ENCODE results near the gene IL15. TPM values are rescaled to one million over a fixed set of nuclear protein-coding genes. Genes with fewer than 3 reads are reported as not detected.
"Not testable (repeated sequence)": the region's sequence is repeated elsewhere in the genome, so short reads cannot be mapped to it uniquely, and the experiment has no call there.

The IL15 gene
- total RNA-seq, 1 donor from 2014 or later = 9.0 TPM

- peaks cover 1% of the 10 kb centered on the region for H3K36me3 ChIP-seq (ENCODE audit: control insufficient read depth, insufficient read depth, low read length)
- no peak overlapping the region for H3K4me3 ChIP-seq (ENCODE audit: low read depth, low read length)
- H3K27me3 ChIP-seq (ENCODE audit: control insufficient read depth, insufficient read depth, low read length) = no peaks in the 10 kb centered on the region
- TF ChIP-seq CTCF (IDR thresholded peaks at IDR 0.05; ENCODE audit: insufficient read depth, low read length, poor library complexity, severe bottlenecking) = no peak
- no peak for DNase-seq (ENCODE audit: low read depth)
Observed at GRCh38 chr4:141724646-141725045, 88.3 kb downstream of the IL15 start.

GRCh38 chr4:141727420-141727819, 91.0 kb downstream of the IL15 start:
- no peak for TF ChIP-seq CTCF (IDR thresholded peaks at IDR 0.05; ENCODE audit: insufficient read depth, low read length, poor library complexity, severe bottlenecking)
- no peaks in the 10 kb centered on the region for H3K36me3 ChIP-seq (ENCODE audit: control insufficient read depth, insufficient read depth, low read length)

GRCh38 chr4:141730805-141731204, 94.4 kb downstream of the IL15 start:
- no peak for DNase-seq (ENCODE audit: low read depth)
- H3K4me3 ChIP-seq (ENCODE audit: low read depth, low read length) = no peak overlapping the region
- H3K27me3 ChIP-seq (ENCODE audit: control insufficient read depth, insufficient read depth, low read length) = no peaks in the 10 kb centered on the region
- TF ChIP-seq CTCF (IDR thresholded peaks at IDR 0.05; ENCODE audit: insufficient read depth, low read length, poor library complexity, severe bottlenecking) = no peak
- no peaks in the 10 kb centered on the region for H3K36me3 ChIP-seq (ENCODE audit: control insufficient read depth, insufficient read depth, low read length)

More at GRCh38 chr4:141727420-141727819, 91.0 kb downstream of the IL15 start:
- Histone ChIP-seq H3K4me3 (ENCODE audit: low read depth, low read length) (no peak overlapping the region), H3K27me3 (ENCODE audit: control insufficient read depth, insufficient read depth, low read length) (no peaks in the 10 kb centered on the region)
- DNase-seq (ENCODE audit: low read depth) = no peak

GRCh38 chr4:141731481-141731880, 95.1 kb downstream of the IL15 start:
- TF ChIP-seq CTCF (IDR thresholded peaks at IDR 0.05; ENCODE audit: insufficient read depth, low read length, poor library complexity, severe bottlenecking) = no peak
- Histone ChIP-seq H3K36me3 (ENCODE audit: control insufficient read depth, insufficient read depth, low read length) (no peaks in the 10 kb centered on the region), H3K27me3 (ENCODE audit: control insufficient read depth, insufficient read depth, low read length) (no peaks in the 10 kb centered on the region), H3K4me3 (ENCODE audit: low read depth, low read length) (no peak overlapping the region)
- DNase-seq (ENCODE audit: low read depth) = no peak

- Histone ChIP-seq H3K27me3 (ENCODE audit: control insufficient read depth, insufficient read depth, low read length) (no peaks in the 10 kb centered on the region), H3K4me3 (ENCODE audit: low read depth, low read length) (no peak overlapping the region), H3K36me3 (ENCODE audit: control insufficient read depth, insufficient read depth, low read length) (no peaks in the 10 kb centered on the region)
- DNase-seq (ENCODE audit: low read depth) = no peak
- no peak for TF ChIP-seq CTCF (IDR thresholded peaks at IDR 0.05; ENCODE audit: insufficient read depth, low read length, poor library complexity, severe bottlenecking)
Observed at GRCh38 chr4:141739636-141740035, 103.3 kb downstream of the IL15 start.

GRCh38 chr4:141746026-141746425, 109.6 kb downstream of the IL15 start:
- H3K4me3 ChIP-seq (ENCODE audit: low read depth, low read length) = no peak overlapping the region
- no peak for TF ChIP-seq CTCF (IDR thresholded peaks at IDR 0.05; ENCODE audit: insufficient read depth, low read length, poor library complexity, severe bottlenecking)
- no peaks in the 10 kb centered on the region for H3K27me3 ChIP-seq (ENCODE audit: control insufficient read depth, insufficient read depth, low read length)
- no peaks in the 10 kb centered on the region for H3K36me3 ChIP-seq (ENCODE audit: control insufficient read depth, insufficient read depth, low read length)
- no peak for DNase-seq (ENCODE audit: low read depth)

GRCh38 chr4:141751806-141752205, 115.4 kb downstream of the IL15 start:
- not testable (repeated sequence) for DNase-seq (ENCODE audit: low read depth); H3K4me3 ChIP-seq (ENCODE audit: low read depth, low read length); H3K36me3 ChIP-seq (ENCODE audit: control insufficient read depth, insufficient read depth, low read length); H3K27me3 ChIP-seq (ENCODE audit: control insufficient read depth, insufficient read depth, low read length)

All from kidney epithelial cell (primary cell).